Stimulated activated effector memory CD8-positive, alpha-beta T cell treated with anti-CD3 and anti-CD28 coated beads, Interleukin-12 subunit alpha, Interleukin-12 subunit beta, amount 100 ng/mL, for 72 hours (primary cell): Measurements from ENCODE around the gene PRSS58.

Experiments
- ATAC-seq: fragments of 150-1000 bp; cut with Tn5 transposase; 2 replicates; pipeline ENCODE4 v1.10.0; 2021
- DNase-seq, 2 donors: peaks; one replicate each; pipeline ENCODE4 v3.0.0; 2021 to 2022; ENCODE audit warnings: low spot score in 2 of 2
- H3K27ac Mint-ChIP-seq: one replicate; pipeline ENCODE4 v1.8.0; 2022; ENCODE audit warnings: mild to moderate bottlenecking, mixed read lengths
- H3K36me3 Mint-ChIP-seq: one replicate; pipeline ENCODE4 v1.8.0; 2022; ENCODE audit warnings: mild to moderate bottlenecking, mixed read lengths
- H3K4me1 Mint-ChIP-seq: one replicate; pipeline ENCODE4 v1.8.0; 2022; ENCODE audit warnings: mixed read lengths
- H3K4me3 Mint-ChIP-seq: one replicate; pipeline ENCODE4 v1.8.0; 2022; ENCODE audit warnings: mild to moderate bottlenecking, mixed read lengths
- H3K9me3 Mint-ChIP-seq: one replicate; pipeline ENCODE4 v1.8.0; 2022; ENCODE audit warnings: mixed read lengths

The PRSS58 gene

DNA sequence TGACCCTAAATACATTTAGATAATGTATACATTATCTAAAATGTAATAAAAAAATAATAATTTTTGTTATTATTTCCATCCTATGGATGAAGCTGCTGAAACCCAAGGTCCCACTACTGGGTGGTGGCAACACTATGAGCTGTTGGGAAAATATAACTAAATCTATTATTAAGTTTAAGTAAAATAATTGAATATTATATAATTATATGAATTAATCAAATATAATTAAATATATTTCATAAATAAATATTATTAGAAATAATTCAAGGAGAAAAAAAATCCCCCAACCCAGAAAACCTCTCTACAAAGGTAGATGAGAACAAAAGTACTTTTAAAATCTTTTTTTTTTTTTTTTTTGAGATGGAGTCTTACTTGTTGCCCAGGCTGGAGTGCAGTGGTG, 7.9 kb downstream of the PRSS58 start:
- DNase-seq (no peak), ATAC-seq (no peak)
- Mint-ChIP-seq H3K36me3 (no peaks in the 10 kb centered on the region), H3K9me3 (no peaks in the 10 kb centered on the region), H3K4me1 (no peaks in the 10 kb centered on the region), H3K27ac (no peak overlapping the region), H3K4me3 (no peak overlapping the region)

DNA sequence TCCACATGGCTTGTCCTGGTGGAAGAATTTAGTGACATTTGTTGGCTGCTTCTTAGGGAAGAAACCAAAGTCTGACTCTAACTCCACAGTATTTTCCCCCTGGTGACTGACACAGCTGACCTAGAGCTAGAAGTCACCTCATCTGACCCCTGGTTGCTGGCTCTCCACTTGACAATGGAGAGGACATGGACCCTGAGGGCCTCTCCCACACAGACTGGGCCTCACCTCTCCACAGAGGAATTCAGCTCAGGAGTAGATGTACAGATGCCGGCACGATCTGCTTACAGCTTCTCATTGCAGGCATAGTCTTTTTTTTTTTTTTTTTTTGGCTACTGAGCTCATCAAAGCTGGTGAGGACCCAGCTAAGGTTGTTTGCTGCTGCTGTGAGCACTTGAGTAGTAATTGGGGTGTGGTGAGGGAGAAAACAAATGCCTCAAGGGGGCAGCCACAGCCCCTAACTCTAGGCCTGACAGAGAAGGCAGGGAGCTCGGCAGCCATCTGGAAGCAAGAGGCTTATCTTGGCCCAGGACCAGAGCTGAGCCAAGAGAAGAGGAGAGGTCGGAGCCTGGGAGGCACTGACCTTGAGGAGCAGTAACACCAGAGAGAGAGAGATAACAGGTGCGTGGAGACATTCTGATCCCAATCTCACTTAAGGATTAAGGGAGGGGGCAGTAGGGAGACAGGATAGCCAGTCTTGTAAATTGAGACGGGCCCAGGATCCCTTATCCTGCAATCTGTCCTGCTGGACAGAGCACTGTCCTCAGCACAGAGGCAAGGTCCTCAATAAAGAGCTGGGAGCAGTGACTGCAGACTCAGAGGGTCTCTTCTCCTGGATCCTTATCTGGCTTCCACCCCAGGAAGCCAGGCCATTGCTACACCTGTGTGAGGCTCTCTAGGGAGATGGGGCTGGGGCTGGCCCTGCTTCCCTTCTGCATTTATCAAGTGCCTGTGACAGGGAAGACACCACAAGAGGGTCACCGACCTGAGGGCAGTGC, 9.4 kb downstream of the PRSS58 start:
- H3K27ac Mint-ChIP-seq: no peak overlapping the region
- H3K36me3 Mint-ChIP-seq: no peaks in the 10 kb centered on the region
- ATAC-seq: no peak

DNA sequence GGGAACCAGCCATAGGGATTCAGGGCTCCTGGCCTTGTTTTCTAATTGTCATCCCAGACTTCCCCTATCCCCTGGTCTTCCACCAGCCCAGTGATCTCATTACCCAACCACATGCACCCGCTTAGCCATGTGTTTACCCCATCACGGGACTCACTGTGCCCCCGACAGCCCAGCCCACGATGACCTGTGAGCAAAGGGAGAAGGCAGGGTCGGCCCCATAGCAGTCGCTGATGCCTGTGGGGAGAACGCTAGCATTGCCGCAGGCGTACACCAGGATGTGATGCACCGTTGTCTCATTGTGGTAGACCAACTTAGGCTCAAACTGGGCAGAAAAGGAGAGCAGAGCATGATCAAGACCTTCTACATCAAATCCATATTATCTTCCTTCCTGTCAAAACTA, 14.0 kb downstream of the PRSS58 start:
- Mint-ChIP-seq H3K36me3 (no peaks in the 10 kb centered on the region), H3K27ac (no peak overlapping the region), H3K4me3 (no peak overlapping the region), H3K4me1 (no peaks in the 10 kb centered on the region), H3K9me3 (no peaks in the 10 kb centered on the region)
- ATAC-seq (no peak), DNase-seq (no peak)

More for the DNA sequence above, 9.4 kb downstream of the PRSS58 start:
- Mint-ChIP-seq H3K4me3 (no peak overlapping the region), H3K4me1 (no peaks in the 10 kb centered on the region), H3K9me3 (no peaks in the 10 kb centered on the region)
- no peak for DNase-seq

DNA sequence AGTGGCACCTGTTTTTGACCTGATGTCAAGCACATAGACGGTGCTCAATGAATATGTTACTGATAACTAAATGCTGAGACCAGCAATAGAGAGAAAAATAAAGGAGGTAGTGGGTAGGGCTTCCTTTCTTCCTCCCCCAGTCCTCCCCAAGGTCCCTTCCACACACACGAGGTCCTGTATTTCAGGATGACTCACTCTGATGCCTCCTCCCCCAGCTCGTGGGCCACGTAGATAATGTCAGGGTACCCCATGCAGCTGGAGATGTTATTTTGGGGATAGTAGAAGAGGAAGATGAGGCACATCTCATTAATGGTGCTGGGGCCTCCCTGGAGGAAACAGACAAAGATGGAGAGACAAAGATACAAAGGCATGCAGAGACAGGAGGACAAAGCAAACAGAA, 17.3 kb downstream of the PRSS58 start:
- no peak for ATAC-seq
- DNase-seq: no peak
- Mint-ChIP-seq H3K4me1 (no peaks in the 10 kb centered on the region), H3K9me3 (no peaks in the 10 kb centered on the region), H3K4me3 (no peak overlapping the region), H3K27ac (no peak overlapping the region), H3K36me3 (no peaks in the 10 kb centered on the region)

DNA sequence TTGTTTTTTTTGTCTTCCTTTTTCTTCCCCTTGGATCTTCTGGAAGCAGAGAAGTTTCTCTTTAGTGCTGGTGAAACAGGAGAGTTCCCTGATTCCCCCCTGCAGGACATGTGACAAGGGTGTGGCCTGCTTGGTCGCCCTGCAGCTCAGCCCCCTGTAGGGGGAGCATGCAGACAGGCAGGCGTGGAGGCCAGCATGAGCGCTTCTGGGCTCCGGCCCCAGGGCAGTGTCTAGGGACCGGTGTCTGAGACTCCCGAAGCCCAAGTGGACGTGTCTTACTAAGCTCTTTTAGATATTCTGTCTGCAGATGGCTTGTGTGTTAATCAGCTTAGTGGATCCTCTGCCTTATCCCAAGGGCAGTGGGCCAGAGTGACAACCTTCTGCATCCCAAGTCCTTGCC, 26.1 kb downstream of the PRSS58 start:
- no peaks in the 10 kb centered on the region for H3K36me3 Mint-ChIP-seq
- H3K4me1 Mint-ChIP-seq: no peaks in the 10 kb centered on the region
- H3K4me3 Mint-ChIP-seq: no peak overlapping the region
- DNase-seq (no peak), ATAC-seq (no peak)
- no peaks in the 10 kb centered on the region for H3K9me3 Mint-ChIP-seq
- no peak overlapping the region for H3K27ac Mint-ChIP-seq

DNA sequence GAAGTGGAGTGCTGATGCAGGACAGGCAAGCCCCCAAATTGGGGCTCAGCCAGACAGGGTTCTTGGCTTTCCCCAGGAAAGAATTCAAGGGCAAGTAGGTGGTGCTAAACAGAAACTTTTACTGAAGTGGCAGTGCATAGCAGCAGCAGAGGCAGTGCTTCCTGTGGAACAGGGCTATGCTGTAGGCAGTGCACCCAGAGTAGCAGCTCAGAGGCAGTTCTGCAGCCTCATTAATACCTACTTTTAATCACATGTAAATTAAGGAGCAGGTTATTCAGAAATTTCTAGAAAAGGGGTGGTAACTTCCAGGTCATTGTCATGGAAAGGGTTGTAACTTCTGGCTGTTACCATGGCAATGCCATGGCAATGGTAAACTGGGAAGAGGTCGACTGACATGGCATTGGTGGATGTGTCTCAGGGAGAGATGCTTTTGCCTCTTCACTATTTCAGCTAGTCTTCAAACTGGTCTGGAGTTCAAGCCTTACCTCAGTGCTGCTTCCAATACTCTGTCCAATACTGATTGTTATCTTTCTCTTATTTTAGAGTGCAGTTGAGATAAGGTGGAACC, 29.2 kb downstream of the PRSS58 start:
- H3K36me3 Mint-ChIP-seq: no peaks in the 10 kb centered on the region
- H3K27ac Mint-ChIP-seq: no peak overlapping the region
- DNase-seq (no peak), ATAC-seq (no peak)
- H3K4me1 Mint-ChIP-seq: no peaks in the 10 kb centered on the region
- H3K4me3 Mint-ChIP-seq: no peak overlapping the region
- H3K9me3 Mint-ChIP-seq: no peaks in the 10 kb centered on the region
